Mesothelial cell of epicardium (in vitro differentiated cells): ENCODE measurements around the gene BICRA. TPM values are rescaled to one million over a fixed set of nuclear protein-coding genes. Genes with fewer than 3 reads are reported as not detected.
A peak's percentile ranks its signal among the peaks of the same experiment; 100 is the strongest.
"Not testable (repeated sequence)": the region's sequence is repeated elsewhere in the genome, so short reads cannot be mapped to it uniquely, and the experiment has no call there.

Experiments used
- DNase-seq, 2 experiments: peaks; one replicate each; pipeline ENCODE4 v3.0.0; 2021; ENCODE audit warnings: low spot score in 2 of 2; ENCODE audit not compliant: unreplicated experiment in 2 of 2
- H3K27ac Mint-ChIP-seq: 2 replicates; pipeline ENCODE4 v1.8.0; 2021; ENCODE audit warnings: mixed read lengths
- H3K27me3 Mint-ChIP-seq: 2 replicates; pipeline ENCODE4 v1.8.0; 2021; ENCODE audit warnings: low read depth, mixed read lengths
- H3K36me3 Mint-ChIP-seq: 2 replicates; pipeline ENCODE4 v1.8.0; 2021; ENCODE audit warnings: mixed read lengths
- H3K4me1 Mint-ChIP-seq: 2 replicates; pipeline ENCODE4 v1.8.0; 2021; ENCODE audit warnings: mixed read lengths
- H3K4me3 Mint-ChIP-seq: 2 replicates; pipeline ENCODE4 v1.8.0; 2021; ENCODE audit warnings: mild to moderate bottlenecking, moderate library complexity, mixed read lengths
- H3K9me3 Mint-ChIP-seq: 2 replicates; pipeline ENCODE4 v1.8.0; 2021; ENCODE audit warnings: mixed read lengths
- CTCF ChIP-seq: fragments of 200-600 bp; sonication (generic); IDR thresholded peaks from one replicate; pipeline ENCODE4 v1.5.0; 2021; ENCODE audit warnings: antibody characterized with exemption; ENCODE audit not compliant: unreplicated experiment
- total RNA-seq: library from RNA; stranded (reverse); gene quantifications from 3 replicates; pipeline ENCODE4 v1.2.1, GENCODE V29; 2021

BICRA gene
- total RNA-seq, 1 donor from 2014 or later = 36.9 TPM

GRCh38 chr19:47720669-47721422 is 111.9 kb downstream of the BICRA start:
- no peak for TF ChIP-seq CTCF
- Mint-ChIP-seq H3K27me3 (no peaks in the 10 kb centered on the region), H3K36me3 (peaks cover 11% of the 10 kb centered on the region), H3K9me3 (no peaks in the 10 kb centered on the region), H3K4me1 (peaks cover 22% of the 10 kb centered on the region), H3K27ac (peak overlapping the region; percentile 37), H3K4me3 (no peak overlapping the region)
- no peak for DNase-seq

GRCh38 chr19:47723581-47723940 is 114.6 kb downstream of the BICRA start:
- TF ChIP-seq CTCF = no peak
- Mint-ChIP-seq H3K36me3 (peaks cover 13% of the 10 kb centered on the region), H3K9me3 (no peaks in the 10 kb centered on the region), H3K27ac (no peak overlapping the region), H3K4me1 (peaks cover 20% of the 10 kb centered on the region), H3K27me3 (no peaks in the 10 kb centered on the region), H3K4me3 (peak overlapping the region; percentile 37)
- no peak for DNase-seq

- Mint-ChIP-seq H3K9me3 (peaks cover 3% of the 10 kb centered on the region), H3K4me3 (no peak overlapping the region), H3K4me1 (peaks cover 13% of the 10 kb centered on the region), H3K27me3 (no peaks in the 10 kb centered on the region), H3K27ac (no peak overlapping the region), H3K36me3 (peaks cover 18% of the 10 kb centered on the region)
- no peak for TF ChIP-seq CTCF
- DNase-seq = no peak
These were observed 116.9 kb downstream of the BICRA start for GRCh38 chr19:47725759-47726401.

- Mint-ChIP-seq H3K9me3 (peaks cover 3% of the 10 kb centered on the region), H3K27me3 (no peaks in the 10 kb centered on the region), H3K36me3 (peaks cover 19% of the 10 kb centered on the region), H3K4me1 (peaks cover 13% of the 10 kb centered on the region), H3K4me3 (no peak overlapping the region), H3K27ac (peak overlapping the region; percentile 9)
- TF ChIP-seq CTCF = no peak
- DNase-seq = no peak
These were observed 117.5 kb downstream of the BICRA start for GRCh38 chr19:47726467-47726866.

- H3K4me1 Mint-ChIP-seq = peaks cover 13% of the 10 kb centered on the region
- H3K36me3 Mint-ChIP-seq = peaks cover 19% of the 10 kb centered on the region
- not testable (repeated sequence) for DNase-seq, H3K4me3 Mint-ChIP-seq, H3K27me3 Mint-ChIP-seq, H3K9me3 Mint-ChIP-seq
- H3K27ac Mint-ChIP-seq = peak overlapping the region; percentile 69
These were observed 119.4 kb downstream of the BICRA start for GRCh38 chr19:47728295-47728694.

GRCh38 chr19:47729468-47729798 is 120.5 kb downstream of the BICRA start:
- no peak for TF ChIP-seq CTCF
- Mint-ChIP-seq H3K36me3 (peaks cover 23% of the 10 kb centered on the region), H3K4me3 (peak overlapping the region; percentile 66), H3K9me3 (peaks cover 3% of the 10 kb centered on the region), H3K4me1 (peaks cover 13% of the 10 kb centered on the region), H3K27ac (peak overlapping the region; percentile 94), H3K27me3 (no peaks in the 10 kb centered on the region)
- DNase-seq = peak in 1 of 2 experiments; percentile 51
